Body of pancreas (tissue), 4 donors: ENCODE data around the gene DNAI1.

ENCODE experiments used
- CTCF ChIP-seq, 7 experiments: fragments of 450-650 bp in 4 of 7; fragments of 200-600 bp in 3 of 7; sonication (generic) in 3 of 7; IDR thresholded peaks; one replicate each; pipeline ENCODE4 v1.5.1; 2016 to 2019; ENCODE audit warnings: antibody characterized with exemption in 7 of 7
- POLR2A ChIP-seq, 3 donors: fragments of 450-650 bp; IDR thresholded peaks; one replicate each; pipeline ENCODE4 v1.6.1; 2016; ENCODE audit warnings: antibody characterized with exemption in 3 of 3, mild to moderate bottlenecking in 2 of 3

DNA sequence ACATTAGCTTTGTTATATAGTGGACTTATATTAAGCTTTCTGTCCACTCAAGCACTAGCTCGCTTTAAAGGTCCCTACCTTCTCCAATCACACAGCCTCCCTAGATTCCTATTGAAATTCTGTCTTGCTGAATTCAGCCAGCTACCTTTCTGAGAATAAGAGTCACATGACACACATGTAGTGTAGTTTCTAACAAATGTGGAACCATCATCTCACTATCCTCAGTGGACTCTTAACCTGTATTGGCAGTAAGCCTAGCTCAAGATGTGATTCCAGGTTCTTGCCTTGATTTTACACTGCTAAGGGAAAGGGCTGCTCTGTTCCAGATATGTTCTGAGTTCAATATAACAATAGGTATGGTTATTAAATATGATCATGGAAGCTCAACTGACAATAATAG is 11.7 kb upstream of the DNAI1 start:
- TF ChIP-seq CTCF (IDR thresholded peaks at IDR 0.05), result no peak
- no peak for TF ChIP-seq POLR2A (IDR thresholded peaks at IDR 0.05)
